Astrocyte (in vitro differentiated cells and primary cell): Measurements from ENCODE around the gene RNF152. TPM values are rescaled to one million over a fixed set of nuclear protein-coding genes. Genes with fewer than 3 reads are reported as not detected.

Experiments used
- DNase-seq: peaks from one replicate; pipeline ENCODE4 v3.0.0-alpha.2; 2010; ENCODE audit warnings: low read depth
- FAIRE-seq: peaks from 2 replicates; lab custom pipeline; 2011; peaks lifted over from hg19 to GRCh38; lab: Jason Lieb, UNC
- H2AFZ ChIP-seq: 2 replicates; pipeline ENCODE4 v1.6.0; 2012; ENCODE audit warnings: low read depth, low read length, inconsistent platforms
- H3K27ac ChIP-seq: 2 replicates; pipeline ENCODE4 v1.5.1; 2011; ENCODE audit warnings: low read depth, low read length, inconsistent platforms
- H3K27me3 ChIP-seq: 2 replicates; pipeline ENCODE4 v1.6.0; 2011; ENCODE audit warnings: low read length, inconsistent platforms; ENCODE audit not compliant: insufficient read depth
- H3K36me3 ChIP-seq: 2 replicates; pipeline ENCODE4 v1.5.1; 2011; ENCODE audit warnings: low read length, inconsistent platforms; ENCODE audit not compliant: insufficient read depth
- H3K4me1 ChIP-seq: 2 replicates; pipeline ENCODE4 v1.5.1; 2011; ENCODE audit warnings: low read length, inconsistent platforms; ENCODE audit not compliant: insufficient read depth
- H3K4me2 ChIP-seq: 2 replicates; pipeline ENCODE4 v1.6.0; 2012; ENCODE audit warnings: low read length, inconsistent platforms
- H3K4me3 ChIP-seq: 2 replicates; pipeline ENCODE4 v1.5.1; 2011; ENCODE audit warnings: low read depth, mild to moderate bottlenecking, low read length, inconsistent platforms; ENCODE audit not compliant: insufficient read depth
- H3K79me2 ChIP-seq: 2 replicates; pipeline ENCODE4 v1.6.0; 2012; ENCODE audit warnings: mild to moderate bottlenecking, low read length, inconsistent platforms; ENCODE audit not compliant: insufficient read depth
- H3K9ac ChIP-seq: 2 replicates; pipeline ENCODE4 v1.6.0; 2012; ENCODE audit warnings: mild to moderate bottlenecking, low read length, inconsistent platforms
- H3K9me3 ChIP-seq: 2 replicates; pipeline ENCODE4 v1.5.1; 2012; ENCODE audit warnings: low read depth, mild to moderate bottlenecking, low read length, inconsistent platforms; ENCODE audit not compliant: insufficient read depth
- H4K20me1 ChIP-seq: 2 replicates; pipeline ENCODE4 v1.6.0; 2012; ENCODE audit warnings: low read length, inconsistent platforms; ENCODE audit not compliant: insufficient read depth
- H3K27ac Mint-ChIP-seq: one replicate; pipeline ENCODE4 v1.8.0; 2021; ENCODE audit warnings: mild to moderate bottlenecking, mixed read lengths; ENCODE audit not compliant: unreplicated experiment
- H3K27me3 Mint-ChIP-seq: one replicate; pipeline ENCODE4 v1.8.0; 2021; ENCODE audit warnings: low read depth, mixed read lengths; ENCODE audit not compliant: unreplicated experiment
- H3K36me3 Mint-ChIP-seq: one replicate; pipeline ENCODE4 v1.8.0; 2021; ENCODE audit warnings: low read depth, mixed read lengths; ENCODE audit not compliant: unreplicated experiment
- H3K4me1 Mint-ChIP-seq: one replicate; pipeline ENCODE4 v1.8.0; 2021; ENCODE audit warnings: low read depth, mixed read lengths; ENCODE audit not compliant: unreplicated experiment
- H3K4me3 Mint-ChIP-seq: one replicate; pipeline ENCODE4 v1.8.0; 2021; ENCODE audit warnings: mild to moderate bottlenecking, moderate library complexity, mixed read lengths; ENCODE audit not compliant: unreplicated experiment
- H3K9me3 Mint-ChIP-seq: one replicate; pipeline ENCODE4 v1.8.0; 2021; ENCODE audit warnings: mild to moderate bottlenecking, mixed read lengths; ENCODE audit not compliant: unreplicated experiment
- EZH2 ChIP-seq: IDR thresholded peaks from 2 replicates; pipeline ENCODE4 v1.6.1; 2012; ENCODE audit warnings: mild to moderate bottlenecking, low read length, inconsistent platforms; ENCODE audit not compliant: insufficient read depth
- total RNA-seq: library from RNA; stranded (reverse); gene quantifications from 2 replicates; pipeline ENCODE4 v1.2.1, GENCODE V29; 2021
- TF ChIP-seq, protein P1 (sequence below): IDR thresholded peaks from 2 replicates; pipeline ENCODE4 v1.5.1; 2011; ENCODE audit warnings: low read depth, mild to moderate bottlenecking, inconsistent platforms, low read length, moderate library complexity; ENCODE audit not compliant: insufficient read depth

RNF152 gene
- total RNA-seq, 1 donor from 2014 or later, result 68.7 TPM

GRCh38 chr18:61832858-61833257 is 59.9 kb downstream of the RNF152 start:
- Mint-ChIP-seq H3K9me3 (peaks cover 1% of the 10 kb centered on the region), H3K36me3 (peaks cover 24% of the 10 kb centered on the region), H3K4me1 (peaks cover 62% of the 10 kb centered on the region), H3K4me3 (peak overlapping the region; percentile 28), H3K27ac (peak overlapping the region; percentile 58), H3K27me3 (no peaks in the 10 kb centered on the region)
- H3K4me3 ChIP-seq, result no peak overlapping the region
- H3K9ac ChIP-seq, result no peak overlapping the region
- TF ChIP-seq, protein P1, sequence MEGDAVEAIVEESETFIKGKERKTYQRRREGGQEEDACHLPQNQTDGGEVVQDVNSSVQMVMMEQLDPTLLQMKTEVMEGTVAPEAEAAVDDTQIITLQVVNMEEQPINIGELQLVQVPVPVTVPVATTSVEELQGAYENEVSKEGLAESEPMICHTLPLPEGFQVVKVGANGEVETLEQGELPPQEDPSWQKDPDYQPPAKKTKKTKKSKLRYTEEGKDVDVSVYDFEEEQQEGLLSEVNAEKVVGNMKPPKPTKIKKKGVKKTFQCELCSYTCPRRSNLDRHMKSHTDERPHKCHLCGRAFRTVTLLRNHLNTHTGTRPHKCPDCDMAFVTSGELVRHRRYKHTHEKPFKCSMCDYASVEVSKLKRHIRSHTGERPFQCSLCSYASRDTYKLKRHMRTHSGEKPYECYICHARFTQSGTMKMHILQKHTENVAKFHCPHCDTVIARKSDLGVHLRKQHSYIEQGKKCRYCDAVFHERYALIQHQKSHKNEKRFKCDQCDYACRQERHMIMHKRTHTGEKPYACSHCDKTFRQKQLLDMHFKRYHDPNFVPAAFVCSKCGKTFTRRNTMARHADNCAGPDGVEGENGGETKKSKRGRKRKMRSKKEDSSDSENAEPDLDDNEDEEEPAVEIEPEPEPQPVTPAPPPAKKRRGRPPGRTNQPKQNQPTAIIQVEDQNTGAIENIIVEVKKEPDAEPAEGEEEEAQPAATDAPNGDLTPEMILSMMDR, result no peak
- no peak for TF ChIP-seq EZH2
- H3K4me2 ChIP-seq, result peak overlapping the region; percentile 50
- no peaks in the 10 kb centered on the region for H3K27me3 ChIP-seq
- no peak overlapping the region for H2AFZ ChIP-seq
- peaks cover 25% of the 10 kb centered on the region for H3K79me2 ChIP-seq
- H3K36me3 ChIP-seq, result no peaks in the 10 kb centered on the region
- no peaks in the 10 kb centered on the region for H3K9me3 ChIP-seq
- FAIRE-seq (peak; percentile 20), DNase-seq (no peak)
- peaks cover 16% of the 10 kb centered on the region for H3K4me1 ChIP-seq
- no peak overlapping the region for H3K27ac ChIP-seq
- peaks cover 52% of the 10 kb centered on the region for H4K20me1 ChIP-seq

DNA sequence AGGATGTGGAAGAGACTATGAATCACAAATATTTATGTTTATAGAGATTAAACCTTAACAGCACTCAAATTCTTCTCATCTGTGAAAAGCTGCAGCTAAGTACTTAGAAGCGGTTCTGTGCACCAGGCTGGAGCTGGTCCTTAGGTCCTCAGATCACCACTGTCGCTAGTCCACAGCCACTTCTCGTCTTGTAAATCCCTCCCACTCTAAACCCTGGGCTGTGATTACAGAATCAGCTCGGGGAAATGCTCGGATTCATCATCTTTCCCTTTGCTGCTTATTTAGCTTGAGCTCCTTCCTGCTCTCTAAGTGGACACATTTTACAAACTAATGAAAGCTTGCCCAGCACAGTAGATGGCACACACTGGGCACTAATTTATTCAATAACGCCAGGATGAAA is 61.7 kb downstream of the RNF152 start:
- Mint-ChIP-seq H3K9me3 (no peaks in the 10 kb centered on the region), H3K36me3 (peaks cover 13% of the 10 kb centered on the region), H3K4me3 (no peak overlapping the region), H3K27ac (peak overlapping the region; percentile 4), H3K4me1 (peaks cover 66% of the 10 kb centered on the region), H3K27me3 (no peaks in the 10 kb centered on the region)
- DNase-seq, result no peak
- Histone ChIP-seq H3K4me1 (peaks cover 16% of the 10 kb centered on the region), H3K27ac (no peak overlapping the region), H4K20me1 (peaks cover 53% of the 10 kb centered on the region), H3K9ac (no peak overlapping the region), H3K4me2 (peak overlapping the region; percentile 51), H3K4me3 (no peak overlapping the region), H2AFZ (no peak overlapping the region), H3K9me3 (no peaks in the 10 kb centered on the region), H3K79me2 (peaks cover 35% of the 10 kb centered on the region), H3K27me3 (no peaks in the 10 kb centered on the region), H3K36me3 (no peaks in the 10 kb centered on the region)
- no peak for FAIRE-seq
- TF ChIP-seq, protein P1, result no peak
- no peak for TF ChIP-seq EZH2

GRCh38 chr18:61829108-61829507 is 63.7 kb downstream of the RNF152 start:
- DNase-seq (no peak), FAIRE-seq (no peak)

More at GRCh38 chr18:61829108-61829507, 63.7 kb downstream of the RNF152 start:
- Histone ChIP-seq H3K79me2 (peaks cover 27% of the 10 kb centered on the region), H3K4me2 (no peak overlapping the region), H4K20me1 (peaks cover 62% of the 10 kb centered on the region), H3K9ac (no peak overlapping the region), H2AFZ (no peak overlapping the region), H3K4me1 (peaks cover 17% of the 10 kb centered on the region), H3K27me3 (no peaks in the 10 kb centered on the region), H3K4me3 (no peak overlapping the region), H3K9me3 (no peaks in the 10 kb centered on the region), H3K36me3 (no peaks in the 10 kb centered on the region), H3K27ac (no peak overlapping the region)
- no peaks in the 10 kb centered on the region for H3K27me3 Mint-ChIP-seq
- peaks cover 82% of the 10 kb centered on the region for H3K4me1 Mint-ChIP-seq
- no peak overlapping the region for H3K4me3 Mint-ChIP-seq
- H3K36me3 Mint-ChIP-seq, result peaks cover 8% of the 10 kb centered on the region
- no peak for TF ChIP-seq EZH2
- TF ChIP-seq, protein P1, result no peak
- no peak overlapping the region for H3K27ac Mint-ChIP-seq
- no peaks in the 10 kb centered on the region for H3K9me3 Mint-ChIP-seq
